Choroid plexus epithelial cell (primary cell): ENCODE measurements around the gene HERC6.
"Not testable (repeated sequence)": the region's sequence is repeated elsewhere in the genome, so short reads cannot be mapped to it uniquely, and the experiment has no call there.

Experiments used
- DNase-seq: peaks from one replicate; pipeline ENCODE4 v3.0.0-alpha.2; 2010; ENCODE audit warnings: low read depth
- H3K4me3 ChIP-seq: 2 replicates; pipeline ENCODE4 v1.5.1; 2011; ENCODE audit warnings: low read depth, mild to moderate bottlenecking, control low read depth, low read length, moderate library complexity
- TF ChIP-seq, protein P1 (sequence below): conservative IDR thresholded peaks from 2 replicates; pipeline ENCODE4 v1.5.1; 2011; ENCODE audit warnings: low read depth, mild to moderate bottlenecking, control low read depth, inconsistent platforms, low read length, moderate library complexity

Gene HERC6

DNA sequence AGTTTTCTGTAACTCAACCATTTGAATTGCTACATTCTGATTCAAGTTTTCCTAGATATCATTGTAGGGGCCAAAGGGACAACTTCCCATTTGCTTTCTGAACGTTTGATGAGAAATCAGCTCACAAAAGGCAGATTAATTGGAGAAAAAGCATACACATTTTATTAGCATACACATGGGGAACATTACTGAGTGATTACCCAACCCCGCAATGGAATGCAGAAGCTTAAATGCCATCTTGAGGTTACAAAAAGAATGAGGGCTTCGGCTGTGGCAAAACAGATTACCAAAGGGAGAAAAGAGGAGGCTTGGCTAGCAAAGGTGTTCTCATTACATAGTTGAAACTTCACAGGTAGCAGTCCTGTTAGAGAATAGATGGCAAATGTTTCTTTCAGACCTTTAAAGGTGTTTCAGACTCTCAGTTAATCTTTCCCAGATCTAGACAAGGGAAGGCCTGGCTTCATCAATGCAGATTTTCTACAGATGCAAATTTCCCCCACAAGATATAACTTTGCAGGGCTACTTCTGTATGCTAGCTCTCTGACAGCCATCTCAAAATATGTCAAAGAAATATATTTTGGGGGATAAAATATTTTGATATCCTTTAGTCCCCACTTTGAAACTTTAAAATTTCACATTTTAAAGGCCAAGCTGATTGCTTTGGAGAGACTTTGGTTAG, 26.5 kb upstream of the HERC6 start:
- TF ChIP-seq, protein P1, sequence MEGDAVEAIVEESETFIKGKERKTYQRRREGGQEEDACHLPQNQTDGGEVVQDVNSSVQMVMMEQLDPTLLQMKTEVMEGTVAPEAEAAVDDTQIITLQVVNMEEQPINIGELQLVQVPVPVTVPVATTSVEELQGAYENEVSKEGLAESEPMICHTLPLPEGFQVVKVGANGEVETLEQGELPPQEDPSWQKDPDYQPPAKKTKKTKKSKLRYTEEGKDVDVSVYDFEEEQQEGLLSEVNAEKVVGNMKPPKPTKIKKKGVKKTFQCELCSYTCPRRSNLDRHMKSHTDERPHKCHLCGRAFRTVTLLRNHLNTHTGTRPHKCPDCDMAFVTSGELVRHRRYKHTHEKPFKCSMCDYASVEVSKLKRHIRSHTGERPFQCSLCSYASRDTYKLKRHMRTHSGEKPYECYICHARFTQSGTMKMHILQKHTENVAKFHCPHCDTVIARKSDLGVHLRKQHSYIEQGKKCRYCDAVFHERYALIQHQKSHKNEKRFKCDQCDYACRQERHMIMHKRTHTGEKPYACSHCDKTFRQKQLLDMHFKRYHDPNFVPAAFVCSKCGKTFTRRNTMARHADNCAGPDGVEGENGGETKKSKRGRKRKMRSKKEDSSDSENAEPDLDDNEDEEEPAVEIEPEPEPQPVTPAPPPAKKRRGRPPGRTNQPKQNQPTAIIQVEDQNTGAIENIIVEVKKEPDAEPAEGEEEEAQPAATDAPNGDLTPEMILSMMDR: no peak
- H3K4me3 ChIP-seq: no peak overlapping the region
- DNase-seq: peak; percentile 78

DNA sequence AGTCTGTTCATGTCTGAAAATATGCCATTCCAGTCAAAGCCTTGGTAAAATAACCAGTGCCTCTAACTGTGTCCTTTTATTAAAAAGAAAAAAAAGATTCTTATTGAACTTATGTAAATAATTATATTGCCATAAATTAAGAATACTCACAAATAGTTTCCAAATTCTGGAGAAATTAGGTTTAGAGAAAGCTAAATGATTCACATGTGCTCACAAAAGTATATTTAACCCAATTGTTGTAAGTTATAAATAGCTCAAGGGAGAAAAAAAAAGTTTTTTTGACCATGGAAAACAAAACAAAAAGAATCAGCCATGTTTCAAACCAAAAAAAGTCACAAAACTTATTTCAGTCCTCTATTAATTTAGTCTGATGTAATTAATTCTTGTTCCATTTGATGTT, 25.3 kb upstream of the HERC6 start:
- DNase-seq: no peak
- TF ChIP-seq, protein P1: no peak
- no peak overlapping the region for H3K4me3 ChIP-seq

DNA sequence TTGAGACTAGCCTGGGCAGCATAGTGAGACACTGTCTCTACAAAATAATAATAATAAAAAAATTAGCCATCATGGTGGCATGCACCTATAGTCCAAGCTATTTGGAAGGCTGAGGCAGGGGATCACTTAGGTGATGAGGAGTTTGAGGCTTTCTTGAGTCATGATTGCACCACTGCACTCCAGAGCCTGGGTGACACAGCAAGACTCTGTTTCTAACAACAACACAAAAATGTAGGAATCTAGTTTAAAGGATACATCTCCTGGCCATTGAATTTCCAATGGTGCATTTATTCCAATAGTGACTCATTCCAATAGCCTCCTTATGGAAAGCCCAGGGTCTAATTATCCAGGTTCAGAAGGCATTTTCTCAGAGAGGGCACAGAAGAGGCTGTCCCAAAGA, 21.9 kb upstream of the HERC6 start:
- no peak overlapping the region for H3K4me3 ChIP-seq
- TF ChIP-seq, protein P1: no peak
- peak; percentile 9 for DNase-seq

DNA sequence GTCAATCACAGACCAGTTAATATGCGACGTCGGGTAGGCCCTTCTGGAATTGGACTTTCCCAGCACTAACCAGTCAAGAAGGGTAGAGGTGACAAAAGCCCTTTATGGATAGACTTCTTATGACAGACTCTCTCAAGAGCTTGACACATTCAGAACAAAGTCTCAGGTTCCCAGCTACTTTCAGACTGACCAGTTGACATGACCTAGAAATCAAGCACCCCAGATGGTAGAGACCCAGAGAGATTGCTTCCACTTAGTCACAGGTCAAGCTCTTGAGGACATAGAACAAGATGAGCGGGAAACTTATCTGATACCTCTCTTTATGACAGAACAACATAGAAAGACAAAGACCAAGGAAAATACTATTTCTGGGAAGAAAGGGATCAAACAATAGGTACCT, 21.4 kb upstream of the HERC6 start:
- TF ChIP-seq, protein P1: no peak
- no peak for DNase-seq

DNA sequence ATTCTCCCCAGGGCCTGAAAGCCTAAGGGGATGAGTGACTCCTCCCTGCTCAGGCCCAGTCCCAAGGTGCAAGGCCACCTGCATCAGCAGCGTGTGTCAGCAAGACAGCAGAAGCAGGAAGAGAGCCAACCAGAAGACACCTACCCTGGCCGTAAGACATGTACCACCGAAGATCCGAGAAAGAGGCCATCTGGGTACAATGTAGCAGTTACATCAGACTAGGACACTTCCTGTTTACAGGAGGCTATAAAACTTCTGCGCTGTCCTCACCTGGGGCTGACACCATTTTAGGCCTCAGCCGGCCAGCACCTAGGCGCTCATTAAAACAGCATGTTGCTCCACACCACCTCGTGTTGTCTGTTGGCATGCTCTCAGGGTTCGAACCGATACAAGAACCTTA, 19.1 kb upstream of the HERC6 start:
- H3K4me3 ChIP-seq: no peak overlapping the region
- no peak for DNase-seq
- TF ChIP-seq, protein P1: no peak

More for the DNA sequence above, 21.4 kb upstream of the HERC6 start:
- no peak overlapping the region for H3K4me3 ChIP-seq

DNA sequence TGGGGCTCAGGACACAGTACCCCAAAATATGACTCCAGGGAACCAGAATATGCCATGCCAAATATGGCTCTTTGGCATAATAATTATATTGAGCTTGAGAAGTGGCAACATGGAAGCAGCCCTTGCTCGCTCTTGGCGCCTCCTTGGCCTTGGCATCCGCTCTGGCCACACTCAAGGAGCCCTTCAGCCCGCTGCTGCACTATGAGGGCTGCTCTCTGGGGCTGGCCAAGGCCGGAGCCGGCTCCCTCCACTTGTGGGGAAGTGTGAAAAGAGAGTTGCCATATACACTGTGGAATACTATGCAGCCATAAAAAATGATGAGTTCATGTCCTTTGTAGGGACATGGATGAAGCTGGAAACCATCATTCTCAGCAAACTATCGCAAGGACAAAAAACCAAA, 18.4 kb upstream of the HERC6 start:
- TF ChIP-seq, protein P1: no peak
- H3K4me3 ChIP-seq: no peak overlapping the region
- DNase-seq: no peak

DNA sequence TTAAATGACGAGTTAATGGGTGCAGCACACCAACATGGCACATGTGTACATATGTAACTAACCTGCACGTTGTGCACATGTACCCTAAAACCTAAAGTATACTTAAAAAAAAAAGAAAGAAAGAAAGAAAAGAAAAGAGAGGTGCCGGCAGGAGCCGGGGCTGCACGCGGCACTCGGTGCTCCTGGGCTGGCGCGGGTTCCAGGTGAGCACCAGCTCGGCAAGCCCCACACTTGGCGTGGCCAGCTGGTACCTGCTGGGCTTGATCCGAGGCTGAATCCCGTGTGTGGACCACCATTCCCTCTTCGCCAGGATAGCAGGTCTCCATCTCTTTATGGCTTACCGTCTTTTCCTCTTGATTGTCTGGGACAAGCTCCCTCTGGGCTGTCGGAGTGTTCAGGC, 17.9 kb upstream of the HERC6 start:
- no peak overlapping the region for H3K4me3 ChIP-seq
- no peak for DNase-seq
- TF ChIP-seq, protein P1: no peak

DNA sequence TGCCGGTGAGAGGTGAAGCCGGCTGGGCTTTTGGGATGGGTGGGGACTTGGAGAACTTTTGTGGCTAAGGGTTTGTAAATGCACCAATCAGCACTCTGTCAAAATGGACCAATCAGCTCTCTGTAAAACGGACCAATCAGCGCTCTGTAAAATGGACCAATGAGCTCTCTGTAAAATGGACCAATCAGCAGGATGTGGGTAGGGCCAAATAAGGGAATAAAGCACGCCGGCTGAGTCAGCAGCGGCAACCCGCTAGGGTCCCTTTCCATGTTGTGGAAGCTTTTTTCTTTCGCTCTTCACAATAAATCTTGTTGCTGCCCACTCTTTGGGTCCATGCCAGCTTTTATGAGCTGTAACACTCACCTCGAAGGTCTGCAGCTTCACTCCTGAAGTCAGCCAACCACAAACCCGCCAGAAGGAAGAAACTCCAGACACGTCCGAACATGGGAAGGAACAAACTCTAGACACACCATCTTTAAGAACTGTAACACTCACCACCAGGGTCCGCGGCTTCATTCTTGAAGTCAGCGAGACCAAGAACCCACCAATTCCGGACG, 17.4 kb upstream of the HERC6 start:
- not testable (repeated sequence) for H3K4me3 ChIP-seq, DNase-seq
